Mesenchymal stem cell (in vitro differentiated cells and primary cell): Measurements from ENCODE around the gene CPXM2.

Source experiments
- DNase-seq: peaks from one replicate; pipeline ENCODE4 v3.0.0-alpha.2; 2013
- H2AFZ ChIP-seq: one replicate; pipeline ENCODE4 v1.6.1; 2013; ENCODE audit warnings: low read depth, mild to moderate bottlenecking, control low read depth, inconsistent platforms, low read length, moderate library complexity
- H2AK5ac ChIP-seq: 2 replicates; pipeline ENCODE4 v1.6.1; 2013; ENCODE audit warnings: low read length, moderate library complexity, mild to moderate bottlenecking, inconsistent platforms; ENCODE audit not compliant: severe bottlenecking
- H2BK120ac ChIP-seq: one replicate; pipeline ENCODE4 v1.6.1; 2013; ENCODE audit warnings: low read depth, mild to moderate bottlenecking, inconsistent platforms, low read length, moderate library complexity
- H2BK12ac ChIP-seq, 2 experiments: one replicate each; pipeline ENCODE4 v1.6.1; 2013; ENCODE audit warnings: inconsistent platforms in 2 of 2, low read length in 2 of 2, mild to moderate bottlenecking in 2 of 2, moderate library complexity in 2 of 2, control low read depth in 1 of 2
- H2BK15ac ChIP-seq: one replicate; pipeline ENCODE4 v1.6.1; 2013; ENCODE audit warnings: mild to moderate bottlenecking, low read depth, inconsistent platforms; ENCODE audit not compliant: poor library complexity, severe bottlenecking
- H2BK5ac ChIP-seq: 2 replicates; pipeline ENCODE4 v1.6.1; 2013; ENCODE audit warnings: low read depth, mild to moderate bottlenecking, low read length, control low read depth, inconsistent platforms; ENCODE audit not compliant: poor library complexity, severe bottlenecking
- H3K14ac ChIP-seq, 2 experiments: one replicate each; pipeline ENCODE4 v1.6.1; 2013; ENCODE audit warnings: inconsistent platforms in 2 of 2, low read length in 2 of 2, control low read depth in 1 of 2, mild to moderate bottlenecking in 1 of 2, moderate library complexity in 1 of 2
- H3K18ac ChIP-seq, 2 experiments: one replicate each; pipeline ENCODE4 v1.6.1; 2013; ENCODE audit warnings: inconsistent platforms in 2 of 2, low read length in 2 of 2, control low read depth in 1 of 2, low read depth in 1 of 2, mild to moderate bottlenecking in 1 of 2
- H3K23ac ChIP-seq, 2 experiments: one replicate each; pipeline ENCODE4 v1.6.1; 2013; ENCODE audit warnings: inconsistent platforms in 2 of 2, low read length in 2 of 2, mild to moderate bottlenecking in 2 of 2, moderate library complexity in 2 of 2, control low read depth in 1 of 2
- H3K27ac ChIP-seq: 2 replicates; pipeline ENCODE4 v1.5.1; 2013; ENCODE audit warnings: mild to moderate bottlenecking, moderate library complexity, low read length, control low read depth, inconsistent platforms; ENCODE audit not compliant: poor library complexity, severe bottlenecking
- H3K27me3 ChIP-seq, 2 experiments: 2 replicates each; pipeline versions ENCODE4 v1.6.1 to v1.7.0; 2013; ENCODE audit warnings: low read length in 2 of 2, mild to moderate bottlenecking in 2 of 2, moderate library complexity in 2 of 2, control low read depth in 1 of 2, inconsistent platforms in 1 of 2; ENCODE audit not compliant: control insufficient read depth in 1 of 2, insufficient read depth in 1 of 2
- H3K36me3 ChIP-seq, 2 experiments: 2 replicates each; pipeline versions ENCODE4 v1.6.1 to v1.7.0; 2013; ENCODE audit warnings: low read length in 2 of 2, control low read depth in 1 of 2, inconsistent platforms in 1 of 2, low read depth in 1 of 2, mild to moderate bottlenecking in 1 of 2; ENCODE audit not compliant: insufficient read depth in 2 of 2, control insufficient read depth in 1 of 2
- H3K4ac ChIP-seq, 2 experiments: one replicate each; pipeline ENCODE4 v1.6.1; 2013; ENCODE audit warnings: inconsistent platforms in 2 of 2, low read length in 2 of 2, mild to moderate bottlenecking in 2 of 2, moderate library complexity in 2 of 2, control low read depth in 1 of 2, low read depth in 1 of 2
- H3K4me1 ChIP-seq: 2 replicates; pipeline ENCODE4 v1.6.1; 2013; ENCODE audit warnings: low read depth, low read length, control low read depth; ENCODE audit not compliant: control insufficient read depth, insufficient read depth
- H3K4me2 ChIP-seq: 2 replicates; pipeline ENCODE4 v1.6.1; 2013; ENCODE audit warnings: low read length, mild to moderate bottlenecking, inconsistent platforms; ENCODE audit not compliant: poor library complexity, severe bottlenecking
- H3K4me3 ChIP-seq, 2 experiments: 2 replicates each; pipeline versions ENCODE4 v1.5.1 to v1.7.0; 2013; ENCODE audit warnings: low read length in 2 of 2, mild to moderate bottlenecking in 2 of 2, control low read depth in 1 of 2, low read depth in 1 of 2; ENCODE audit not compliant: insufficient read depth in 1 of 2
- H3K79me1 ChIP-seq: replicated peaks from 2 replicates; pipeline ENCODE4 v1.6.1; 2013; ENCODE audit warnings: mild to moderate bottlenecking, control low read depth, low read length, inconsistent platforms; ENCODE audit not compliant: poor library complexity, severe bottlenecking
- H3K9ac ChIP-seq: 2 replicates; pipeline ENCODE4 v1.7.0; 2013; ENCODE audit warnings: mild to moderate bottlenecking, low read length, moderate library complexity
- H3K9me3 ChIP-seq: 2 replicates; pipeline ENCODE4 v1.7.0; 2013; ENCODE audit warnings: mild to moderate bottlenecking, low read length; ENCODE audit not compliant: control insufficient read depth
- H4K8ac ChIP-seq: one replicate; pipeline ENCODE4 v1.6.1; 2013; ENCODE audit warnings: inconsistent platforms, mild to moderate bottlenecking, low read length, moderate library complexity
- H4K91ac ChIP-seq: one replicate; pipeline ENCODE4 v1.6.1; 2013; ENCODE audit warnings: mild to moderate bottlenecking, low read length, inconsistent platforms
- WGBS: methylation state at CpG from one replicate; pipeline ENCODE4 v1.1.7; 2013; ENCODE audit warnings: mixed read lengths; 5-methylcytosine and 5-hydroxymethylcytosine counted together

Gene CPXM2

GRCh38 chr10:123717336-123717735, 174.3 kb downstream of the CPXM2 start:
- H3K18ac ChIP-seq: no peak overlapping the region
- peaks cover 0 to 6% of the 10 kb centered on the region in 2 experiments for H3K27me3 ChIP-seq
- H3K9ac ChIP-seq: no peak overlapping the region
- H3K4me2 ChIP-seq: no peak overlapping the region
- no peak overlapping the region for H2BK5ac ChIP-seq
- WGBS: 83% methylated on average over 4 of the region's 4 CpGs
- no peaks in the 10 kb centered on the region for H3K36me3 ChIP-seq
- no peak overlapping the region for H2AK5ac ChIP-seq
- H2BK120ac ChIP-seq: no peak overlapping the region
- H3K79me1 ChIP-seq: no peaks in the 10 kb centered on the region
- H2AFZ ChIP-seq: no peak overlapping the region
- H4K91ac ChIP-seq: no peak overlapping the region
- no peak overlapping the region for H2BK15ac ChIP-seq
- H3K4ac ChIP-seq: no peak overlapping the region
- H3K14ac ChIP-seq: no peak overlapping the region
- no peak overlapping the region for H3K23ac ChIP-seq
- H3K4me1 ChIP-seq: no peaks in the 10 kb centered on the region
- H3K4me3 ChIP-seq: no peak overlapping the region
- no peak overlapping the region for H4K8ac ChIP-seq
- DNase-seq: no peak
- H2BK12ac ChIP-seq: no peak overlapping the region
- H3K27ac ChIP-seq: no peak overlapping the region
- peaks cover 13% of the 10 kb centered on the region for H3K9me3 ChIP-seq

DNA sequence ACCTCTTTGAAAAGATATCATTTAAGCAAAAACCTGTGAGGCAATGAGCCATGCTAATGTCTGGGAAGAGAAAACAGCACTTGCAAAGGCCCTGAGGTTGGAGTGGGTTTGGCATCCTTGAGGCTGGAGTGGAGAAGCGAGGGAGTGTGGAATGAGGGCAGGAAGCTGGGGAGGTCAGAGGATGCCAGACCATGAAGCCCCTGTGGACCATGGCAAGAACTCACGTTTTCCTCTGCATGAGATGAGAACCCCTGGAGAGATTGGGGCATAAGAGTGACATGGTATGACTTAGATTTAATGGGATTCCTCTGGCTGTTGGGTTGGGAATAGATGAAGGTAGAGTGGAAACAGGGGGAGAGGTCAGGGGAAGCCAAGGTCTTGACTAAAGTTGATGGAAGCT, 176.1 kb downstream of the CPXM2 start:
- Histone ChIP-seq H3K27me3 (no peaks in the 10 kb centered on the region), H3K14ac (no peak overlapping the region), H3K27ac (no peak overlapping the region), H3K23ac (no peak overlapping the region), H4K91ac (no peak overlapping the region), H3K18ac (no peak overlapping the region), H3K79me1 (no peaks in the 10 kb centered on the region), H4K8ac (no peak overlapping the region), H2BK15ac (no peak overlapping the region), H2AFZ (no peak overlapping the region), H3K9me3 (peaks cover 13% of the 10 kb centered on the region), H2BK120ac (no peak overlapping the region), H2BK12ac (no peak overlapping the region), H3K36me3 (no peaks in the 10 kb centered on the region), H2BK5ac (no peak overlapping the region), H3K4me1 (no peaks in the 10 kb centered on the region), H3K4ac (no peak overlapping the region), H3K4me2 (no peak overlapping the region), H3K4me3 (no peak overlapping the region), H3K9ac (no peak overlapping the region), H2AK5ac (no peak overlapping the region)
- 46% methylated on average over 2 of the region's 2 CpGs for WGBS
- DNase-seq: no peak

DNA sequence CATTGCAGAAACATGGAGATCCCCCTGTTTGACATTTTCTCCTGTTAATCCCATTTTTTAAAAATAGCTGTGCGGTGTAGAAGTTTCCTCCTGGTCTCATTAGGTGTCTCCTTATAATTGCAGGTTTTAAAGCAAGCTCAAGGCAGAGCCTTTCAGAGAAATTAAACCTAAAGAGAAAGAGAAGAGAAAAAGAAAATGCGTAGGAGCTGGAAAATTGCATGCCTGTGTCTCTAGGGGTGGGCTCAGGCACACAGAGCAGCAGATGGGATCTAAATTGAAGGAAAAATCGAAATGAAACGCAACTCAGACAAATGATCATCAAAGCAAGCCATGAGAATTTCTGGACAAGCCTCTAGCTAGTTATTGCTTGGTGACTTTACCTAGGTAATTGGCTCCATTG, 185.4 kb downstream of the CPXM2 start:
- no peak overlapping the region for H2AK5ac ChIP-seq
- H3K18ac ChIP-seq: no peak overlapping the region
- no peak overlapping the region for H2BK5ac ChIP-seq
- WGBS: 64% methylated on average over 3 of the region's 4 CpGs
- H3K9ac ChIP-seq: no peak overlapping the region
- H2AFZ ChIP-seq: no peak overlapping the region
- H3K4me2 ChIP-seq: no peak overlapping the region
- no peak overlapping the region for H4K8ac ChIP-seq
- no peak overlapping the region for H3K4ac ChIP-seq
- H3K23ac ChIP-seq: no peak overlapping the region
- peaks cover 0 to 53% of the 10 kb centered on the region in 2 experiments for H3K27me3 ChIP-seq
- no peaks in the 10 kb centered on the region for H3K9me3 ChIP-seq
- no peak overlapping the region for H4K91ac ChIP-seq
- no peaks in the 10 kb centered on the region for H3K4me1 ChIP-seq
- no peak overlapping the region for H3K27ac ChIP-seq
- H3K36me3 ChIP-seq: no peaks in the 10 kb centered on the region
- H3K14ac ChIP-seq: no peak overlapping the region
- H2BK12ac ChIP-seq: no peak overlapping the region
- DNase-seq: no peak
- no peaks in the 10 kb centered on the region for H3K79me1 ChIP-seq
- no peak overlapping the region for H3K4me3 ChIP-seq
- no peak overlapping the region for H2BK15ac ChIP-seq
- no peak overlapping the region for H2BK120ac ChIP-seq

DNA sequence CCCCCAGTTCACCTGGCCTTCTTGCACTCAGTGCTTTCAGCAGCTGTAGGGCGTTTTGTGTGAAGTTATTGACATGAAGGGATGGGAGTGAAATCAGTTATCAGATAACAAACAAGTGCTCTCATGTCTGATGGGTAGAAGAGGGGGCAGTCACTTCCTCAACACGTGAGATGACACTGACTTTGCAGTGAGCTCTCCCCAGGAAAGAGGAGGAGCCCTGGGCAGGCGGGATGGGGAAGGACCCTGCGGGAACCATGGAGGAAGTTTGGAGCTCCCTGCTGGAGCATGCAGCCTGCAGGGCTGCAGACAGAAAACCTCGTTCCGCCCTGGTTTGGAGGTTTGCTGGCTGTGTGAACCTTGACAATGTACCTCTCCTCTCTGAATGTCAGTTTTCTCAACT, 186.8 kb downstream of the CPXM2 start:
- H2BK5ac ChIP-seq: no peak overlapping the region
- 24% methylated on average over 4 of the region's 6 CpGs for WGBS
- H4K8ac ChIP-seq: no peak overlapping the region

More for the DNA sequence above, 186.8 kb downstream of the CPXM2 start:
- no peak overlapping the region for H2AFZ ChIP-seq
- H3K79me1 ChIP-seq: no peaks in the 10 kb centered on the region
- no peak overlapping the region for H3K9ac ChIP-seq
- H3K18ac ChIP-seq: no peak overlapping the region
- H4K91ac ChIP-seq: no peak overlapping the region
- no peak overlapping the region for H2AK5ac ChIP-seq
- no peak overlapping the region for H2BK12ac ChIP-seq
- no peak overlapping the region for H3K4me3 ChIP-seq
- H3K4me2 ChIP-seq: no peak overlapping the region
- H2BK15ac ChIP-seq: no peak overlapping the region
- no peaks in the 10 kb centered on the region for H3K9me3 ChIP-seq
- H3K23ac ChIP-seq: no peak overlapping the region
- H3K4me1 ChIP-seq: no peaks in the 10 kb centered on the region
- H3K4ac ChIP-seq: no peak overlapping the region
- peaks cover 0 to 47% of the 10 kb centered on the region in 2 experiments for H3K27me3 ChIP-seq
- no peaks in the 10 kb centered on the region for H3K36me3 ChIP-seq
- H2BK120ac ChIP-seq: no peak overlapping the region
- no peak overlapping the region for H3K14ac ChIP-seq
- H3K27ac ChIP-seq: no peak overlapping the region
- no peak for DNase-seq
